ENCODE results near the gene RBBP5.

RBBP5 gene

DNA sequence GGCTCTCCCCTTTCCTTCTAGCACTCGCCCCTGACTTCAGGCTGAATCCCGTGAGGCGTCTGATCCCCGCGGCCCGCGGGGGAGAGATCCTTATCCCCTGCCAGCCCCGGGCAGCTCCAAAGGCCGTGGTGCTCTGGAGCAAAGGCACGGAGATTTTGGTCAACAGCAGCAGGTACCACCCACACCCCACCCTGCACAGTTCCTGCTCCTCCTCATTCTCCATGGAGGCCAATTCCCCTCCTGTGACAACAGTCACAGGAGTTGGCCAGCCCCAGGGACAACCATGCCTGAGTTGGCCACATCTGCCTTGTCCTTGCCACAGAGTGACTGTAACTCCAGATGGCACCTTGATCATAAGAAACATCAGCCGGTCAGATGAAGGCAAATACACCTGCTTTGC, 57.5 kb downstream of the RBBP5 start:
- H3K9me3 ChIP-seq (ENCODE audit: control insufficient read depth, low read depth, low read length): no peaks in the 10 kb centered on the region
- H3K36me3 ChIP-seq (ENCODE audit: control insufficient read depth, low read depth, low read length): no peaks in the 10 kb centered on the region
- H3K27ac ChIP-seq (ENCODE audit: low read length): no peak overlapping the region
- no peak overlapping the region for H3K4me3 ChIP-seq (ENCODE audit: low read length)
- no peaks in the 10 kb centered on the region for H3K27me3 ChIP-seq (ENCODE audit: control insufficient read depth, insufficient read depth, low read length)
- peaks cover 3% of the 10 kb centered on the region for H3K4me1 ChIP-seq (ENCODE audit: control insufficient read depth, low read depth, low read length)
- H3K9ac ChIP-seq (ENCODE audit: low read length): no peak overlapping the region

DNA sequence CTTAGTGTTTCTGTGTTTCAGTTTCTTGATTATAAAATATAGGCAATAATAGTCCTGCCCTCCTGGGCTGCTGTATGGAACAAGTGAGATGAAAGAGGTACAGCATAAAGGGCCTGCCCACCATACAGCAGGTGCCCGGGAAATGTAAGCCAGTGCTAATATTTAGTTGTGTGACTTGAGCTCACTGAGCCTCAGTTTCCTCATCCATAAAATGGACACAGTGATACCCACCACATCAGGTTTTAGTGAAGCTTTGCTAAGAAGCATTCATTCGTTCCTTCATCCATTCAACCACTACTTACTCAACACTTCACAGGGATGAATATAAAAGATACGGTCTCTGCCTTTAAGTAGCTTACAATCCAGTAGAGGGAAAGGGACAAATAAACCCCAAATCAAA, 58.9 kb downstream of the RBBP5 start:
- no peak overlapping the region for H3K27ac ChIP-seq (ENCODE audit: low read length)
- no peak overlapping the region for H3K4me3 ChIP-seq (ENCODE audit: low read length)
- H3K27me3 ChIP-seq (ENCODE audit: control insufficient read depth, insufficient read depth, low read length): no peaks in the 10 kb centered on the region
- H3K4me1 ChIP-seq (ENCODE audit: control insufficient read depth, low read depth, low read length): peaks cover 3% of the 10 kb centered on the region
- H3K9me3 ChIP-seq (ENCODE audit: control insufficient read depth, low read depth, low read length): no peaks in the 10 kb centered on the region
- no peak overlapping the region for H3K9ac ChIP-seq (ENCODE audit: low read length)
- no peaks in the 10 kb centered on the region for H3K36me3 ChIP-seq (ENCODE audit: control insufficient read depth, low read depth, low read length)

DNA sequence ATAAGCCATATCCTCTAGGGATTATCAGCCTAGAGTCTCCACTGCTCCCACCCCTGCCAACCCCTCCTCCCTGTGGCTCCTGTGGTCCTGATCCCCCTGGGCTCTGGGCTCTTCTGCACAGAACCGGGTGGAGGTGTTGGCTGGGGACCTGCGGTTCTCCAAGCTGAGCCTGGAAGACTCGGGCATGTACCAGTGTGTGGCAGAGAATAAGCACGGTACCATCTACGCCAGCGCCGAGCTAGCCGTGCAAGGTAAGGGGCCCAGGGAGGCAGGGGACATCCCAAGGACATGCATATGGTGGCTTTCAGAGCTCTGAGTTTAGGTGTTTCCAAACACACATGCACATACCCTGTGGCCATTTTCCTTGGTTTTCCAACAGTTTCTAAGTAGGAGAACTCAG, 59.5 kb downstream of the RBBP5 start:
- Histone ChIP-seq H3K4me1 (ENCODE audit: control insufficient read depth, low read depth, low read length) (peaks cover 3% of the 10 kb centered on the region), H3K9me3 (ENCODE audit: control insufficient read depth, low read depth, low read length) (no peaks in the 10 kb centered on the region), H3K27me3 (ENCODE audit: control insufficient read depth, insufficient read depth, low read length) (no peaks in the 10 kb centered on the region), H3K9ac (ENCODE audit: low read length) (no peak overlapping the region), H3K36me3 (ENCODE audit: control insufficient read depth, low read depth, low read length) (no peaks in the 10 kb centered on the region), H3K27ac (ENCODE audit: low read length) (no peak overlapping the region), H3K4me3 (ENCODE audit: low read length) (no peak overlapping the region)

DNA sequence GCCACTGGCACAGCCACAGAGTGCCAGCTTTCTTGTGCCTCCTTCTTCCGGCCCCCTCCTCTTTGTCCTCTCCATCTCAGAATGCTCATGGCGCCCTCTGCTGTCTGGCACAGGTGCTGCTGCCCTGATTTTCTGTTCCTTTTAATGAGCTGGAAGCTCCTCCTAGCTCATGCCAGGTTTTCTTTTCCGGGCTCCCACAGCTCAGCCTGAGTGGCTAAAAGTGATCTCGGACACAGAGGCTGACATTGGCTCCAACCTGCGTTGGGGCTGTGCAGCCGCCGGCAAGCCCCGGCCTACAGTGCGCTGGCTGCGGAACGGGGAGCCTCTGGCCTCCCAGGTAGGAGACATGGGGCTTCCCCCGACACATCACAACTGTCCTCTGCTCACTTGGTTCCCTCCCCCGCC, 60.1 kb downstream of the RBBP5 start:
- H3K4me1 ChIP-seq (ENCODE audit: control insufficient read depth, low read depth, low read length): peaks cover 3% of the 10 kb centered on the region
- H3K9ac ChIP-seq (ENCODE audit: low read length): no peak overlapping the region
- no peak overlapping the region for H3K4me3 ChIP-seq (ENCODE audit: low read length)
- H3K36me3 ChIP-seq (ENCODE audit: control insufficient read depth, low read depth, low read length): no peaks in the 10 kb centered on the region
- H3K9me3 ChIP-seq (ENCODE audit: control insufficient read depth, low read depth, low read length): no peaks in the 10 kb centered on the region
- H3K27ac ChIP-seq (ENCODE audit: low read length): no peak overlapping the region
- no peaks in the 10 kb centered on the region for H3K27me3 ChIP-seq (ENCODE audit: control insufficient read depth, insufficient read depth, low read length)

DNA sequence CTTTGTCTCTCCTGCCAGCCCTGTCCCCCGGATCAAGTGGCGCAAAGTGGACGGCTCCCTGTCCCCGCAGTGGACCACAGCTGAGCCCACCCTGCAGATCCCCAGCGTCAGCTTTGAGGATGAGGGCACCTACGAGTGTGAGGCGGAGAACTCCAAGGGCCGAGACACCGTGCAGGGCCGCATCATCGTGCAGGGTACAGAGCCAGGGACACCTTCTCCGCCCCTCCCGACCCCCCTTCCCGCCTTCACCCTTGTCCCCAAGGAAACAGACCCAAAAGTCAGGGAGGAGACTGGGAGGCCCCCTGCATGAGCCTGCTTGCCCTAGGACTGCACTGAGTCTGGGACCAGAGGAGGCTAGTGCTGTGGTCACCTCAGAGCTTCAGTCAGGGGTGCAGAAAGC, 60.6 kb downstream of the RBBP5 start:
- Histone ChIP-seq H3K9ac (ENCODE audit: low read length) (no peak overlapping the region), H3K4me3 (ENCODE audit: low read length) (no peak overlapping the region), H3K9me3 (ENCODE audit: control insufficient read depth, low read depth, low read length) (no peaks in the 10 kb centered on the region), H3K27ac (ENCODE audit: low read length) (no peak overlapping the region), H3K36me3 (ENCODE audit: control insufficient read depth, low read depth, low read length) (no peaks in the 10 kb centered on the region), H3K27me3 (ENCODE audit: control insufficient read depth, insufficient read depth, low read length) (no peaks in the 10 kb centered on the region), H3K4me1 (ENCODE audit: control insufficient read depth, low read depth, low read length) (peaks cover 3% of the 10 kb centered on the region)

DNA sequence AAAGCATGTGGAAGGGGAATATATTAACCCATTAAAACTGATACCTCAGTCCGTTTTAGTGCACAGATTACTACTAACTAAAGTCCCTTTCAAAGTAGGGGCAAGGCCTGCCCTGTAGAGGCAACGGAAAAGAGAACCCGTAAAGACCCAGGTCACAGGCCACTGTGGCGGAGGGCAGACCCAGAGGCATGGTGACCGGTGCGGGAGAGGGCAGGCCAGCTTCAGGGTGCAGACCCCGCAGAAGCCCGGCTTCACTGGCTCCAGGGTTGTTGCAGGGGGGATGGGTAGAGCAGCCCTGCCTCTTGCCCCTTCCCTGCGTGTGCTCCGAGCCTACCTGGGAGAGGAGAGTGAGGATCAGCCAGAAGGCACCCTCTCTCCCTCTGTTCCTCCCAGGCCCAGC, 61.0 kb downstream of the RBBP5 start:
- Histone ChIP-seq H3K27me3 (ENCODE audit: control insufficient read depth, insufficient read depth, low read length) (no peaks in the 10 kb centered on the region), H3K9me3 (ENCODE audit: control insufficient read depth, low read depth, low read length) (no peaks in the 10 kb centered on the region), H3K4me3 (ENCODE audit: low read length) (no peak overlapping the region), H3K36me3 (ENCODE audit: control insufficient read depth, low read depth, low read length) (no peaks in the 10 kb centered on the region), H3K4me1 (ENCODE audit: control insufficient read depth, low read depth, low read length) (peaks cover 3% of the 10 kb centered on the region), H3K9ac (ENCODE audit: low read length) (no peak overlapping the region), H3K27ac (ENCODE audit: low read length) (no peak overlapping the region)

DNA sequence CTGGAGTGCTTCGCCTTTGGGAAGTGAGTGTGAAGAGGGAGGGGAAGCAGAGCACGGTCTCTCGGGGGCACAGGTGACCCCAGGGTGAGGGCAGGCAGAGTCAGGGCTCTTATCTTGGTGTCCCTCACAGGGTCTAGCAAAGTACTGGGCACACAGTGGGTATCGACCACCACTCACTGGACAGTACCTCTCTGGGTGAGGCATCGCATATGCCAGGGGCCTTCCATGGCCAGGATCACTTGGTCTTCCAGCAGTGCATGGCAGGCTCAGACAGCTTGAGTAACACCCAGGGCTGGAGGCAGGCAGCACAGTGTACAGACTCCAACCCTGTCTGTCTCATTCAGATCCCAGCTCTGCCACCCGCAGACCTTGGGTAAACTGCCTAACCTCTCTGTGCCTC, 62.1 kb downstream of the RBBP5 start:
- Histone ChIP-seq H3K9ac (ENCODE audit: low read length) (no peak overlapping the region), H3K27me3 (ENCODE audit: control insufficient read depth, insufficient read depth, low read length) (no peaks in the 10 kb centered on the region), H3K36me3 (ENCODE audit: control insufficient read depth, low read depth, low read length) (no peaks in the 10 kb centered on the region), H3K4me1 (ENCODE audit: control insufficient read depth, low read depth, low read length) (peaks cover 3% of the 10 kb centered on the region), H3K9me3 (ENCODE audit: control insufficient read depth, low read depth, low read length) (no peaks in the 10 kb centered on the region), H3K27ac (ENCODE audit: low read length) (no peak overlapping the region), H3K4me3 (ENCODE audit: low read length) (no peak overlapping the region)

DNA sequence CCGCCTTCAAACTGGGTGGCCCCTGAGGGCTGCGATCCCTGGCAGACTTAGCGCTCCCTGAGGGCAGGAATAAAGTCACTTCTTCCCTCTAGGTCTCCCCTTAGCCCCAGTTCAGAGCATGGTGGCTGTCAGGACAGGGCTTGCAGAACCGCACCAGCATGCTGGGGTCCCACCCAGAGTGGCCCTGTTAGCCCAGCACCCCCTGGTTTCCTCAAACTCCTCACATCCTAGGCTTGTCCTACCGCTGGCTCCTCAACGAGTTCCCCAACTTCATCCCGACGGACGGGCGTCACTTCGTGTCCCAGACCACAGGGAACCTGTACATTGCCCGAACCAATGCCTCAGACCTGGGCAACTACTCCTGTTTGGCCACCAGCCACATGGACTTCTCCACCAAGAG, 62.9 kb downstream of the RBBP5 start:
- peaks cover 3% of the 10 kb centered on the region for H3K4me1 ChIP-seq (ENCODE audit: control insufficient read depth, low read depth, low read length)
- H3K9me3 ChIP-seq (ENCODE audit: control insufficient read depth, low read depth, low read length): no peaks in the 10 kb centered on the region
- no peak overlapping the region for H3K9ac ChIP-seq (ENCODE audit: low read length)
- H3K27me3 ChIP-seq (ENCODE audit: control insufficient read depth, insufficient read depth, low read length): no peaks in the 10 kb centered on the region
- no peak overlapping the region for H3K4me3 ChIP-seq (ENCODE audit: low read length)
- no peaks in the 10 kb centered on the region for H3K36me3 ChIP-seq (ENCODE audit: control insufficient read depth, low read depth, low read length)
- H3K27ac ChIP-seq (ENCODE audit: low read length): no peak overlapping the region

DNA sequence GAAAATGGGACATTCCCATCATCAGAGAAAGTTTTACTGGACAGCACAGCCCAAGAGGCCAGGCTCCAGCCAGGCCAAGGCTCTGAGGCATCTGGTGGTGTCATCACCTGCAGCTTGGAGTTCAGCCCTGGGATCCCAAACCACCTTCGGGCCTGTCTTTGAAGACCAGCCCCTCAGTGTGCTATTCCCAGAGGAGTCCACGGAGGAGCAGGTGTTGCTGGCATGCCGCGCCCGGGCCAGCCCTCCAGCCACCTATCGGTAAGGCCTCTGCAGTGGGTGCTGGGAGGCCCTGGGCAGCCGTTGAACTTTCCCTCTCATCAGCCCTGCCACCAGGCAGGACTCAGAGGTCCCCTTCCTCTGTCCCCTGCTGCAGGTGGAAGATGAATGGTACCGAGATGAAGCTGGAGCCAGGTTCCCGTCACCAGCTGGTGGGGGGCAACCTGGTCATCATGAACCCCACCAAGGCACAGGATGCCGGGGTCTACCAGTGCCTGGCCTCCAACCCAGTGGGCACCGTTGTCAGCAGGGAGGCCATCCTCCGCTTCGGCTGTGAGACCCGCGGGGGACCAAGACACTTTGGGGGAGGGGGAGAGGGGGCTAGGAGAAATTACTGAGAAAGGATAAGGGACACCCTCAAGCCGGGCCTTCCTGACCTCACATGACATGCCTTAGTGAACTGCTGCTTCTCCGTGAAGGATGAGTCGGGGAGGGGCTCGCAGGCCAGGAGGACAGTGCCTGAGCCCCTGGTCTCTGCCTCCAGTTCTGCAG, 63.8 kb downstream of the RBBP5 start:
- Histone ChIP-seq H3K4me1 (ENCODE audit: control insufficient read depth, low read depth, low read length) (peaks cover 3% of the 10 kb centered on the region), H3K36me3 (ENCODE audit: control insufficient read depth, low read depth, low read length) (no peaks in the 10 kb centered on the region), H3K4me3 (ENCODE audit: low read length) (no peak overlapping the region), H3K27ac (ENCODE audit: low read length) (no peak overlapping the region), H3K27me3 (ENCODE audit: control insufficient read depth, insufficient read depth, low read length) (no peaks in the 10 kb centered on the region), H3K9me3 (ENCODE audit: control insufficient read depth, low read depth, low read length) (no peaks in the 10 kb centered on the region), H3K9ac (ENCODE audit: low read length) (no peak overlapping the region)

DNA sequence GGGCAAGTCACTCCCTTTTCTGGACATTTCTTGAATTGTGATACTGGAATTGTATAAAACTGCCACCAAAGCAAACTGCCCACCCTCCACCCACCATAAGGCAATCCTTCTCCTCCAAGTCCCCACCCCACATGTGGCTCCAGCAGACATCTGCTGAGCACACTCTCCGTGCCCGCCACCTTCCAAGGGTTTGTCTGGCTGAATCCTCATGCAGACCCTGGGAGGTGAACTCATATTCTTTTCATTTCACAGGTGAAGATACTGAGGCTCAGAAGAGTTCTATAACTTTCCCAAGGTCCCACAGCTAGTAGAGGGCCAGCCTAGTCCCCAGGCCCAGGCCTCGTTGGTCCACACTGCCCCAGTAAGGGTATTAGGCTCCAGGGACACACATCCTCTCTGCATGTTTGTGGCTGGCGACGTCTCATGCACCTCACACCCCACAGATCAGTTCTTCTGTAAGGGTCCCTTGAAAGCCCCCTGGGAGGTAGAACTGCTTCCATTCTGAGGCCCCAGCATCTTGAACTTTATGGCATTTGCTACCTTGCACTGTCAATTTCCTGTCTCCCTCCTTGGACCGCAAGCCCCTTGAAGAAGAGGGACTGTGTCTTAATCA, 64.7 kb downstream of the RBBP5 start:
- H3K4me1 ChIP-seq (ENCODE audit: control insufficient read depth, low read depth, low read length): peaks cover 3% of the 10 kb centered on the region
- H3K27me3 ChIP-seq (ENCODE audit: control insufficient read depth, insufficient read depth, low read length): no peaks in the 10 kb centered on the region
- no peak overlapping the region for H3K27ac ChIP-seq (ENCODE audit: low read length)
- H3K4me3 ChIP-seq (ENCODE audit: low read length): no peak overlapping the region
- no peaks in the 10 kb centered on the region for H3K9me3 ChIP-seq (ENCODE audit: control insufficient read depth, low read depth, low read length)
- H3K36me3 ChIP-seq (ENCODE audit: control insufficient read depth, low read depth, low read length): no peaks in the 10 kb centered on the region
- no peak overlapping the region for H3K9ac ChIP-seq (ENCODE audit: low read length)

DNA sequence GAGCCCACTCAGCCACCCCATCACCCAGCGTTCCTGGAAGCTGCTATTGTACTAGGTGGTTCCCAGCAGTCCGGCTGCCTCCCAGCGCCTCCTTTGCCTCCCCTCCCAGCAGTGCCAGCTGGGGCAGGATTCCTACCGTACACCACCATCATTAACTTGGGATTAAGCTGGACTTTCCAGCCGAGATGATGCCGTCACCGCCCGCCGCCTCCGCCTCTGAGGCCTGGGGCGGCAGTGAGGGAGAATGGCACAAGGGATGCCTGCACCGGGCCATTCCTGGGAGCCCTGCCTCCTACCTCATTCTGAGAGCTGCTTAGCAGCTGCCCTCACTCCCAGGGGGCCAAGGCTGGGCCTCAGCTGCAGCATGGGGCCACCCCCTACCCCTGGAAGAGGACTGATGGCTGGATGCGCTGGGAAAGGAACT, 65.6 kb downstream of the RBBP5 start:
- Histone ChIP-seq H3K9me3 (ENCODE audit: control insufficient read depth, low read depth, low read length) (no peaks in the 10 kb centered on the region), H3K4me3 (ENCODE audit: low read length) (no peak overlapping the region), H3K36me3 (ENCODE audit: control insufficient read depth, low read depth, low read length) (no peaks in the 10 kb centered on the region), H3K9ac (ENCODE audit: low read length) (no peak overlapping the region), H3K27ac (ENCODE audit: low read length) (no peak overlapping the region), H3K4me1 (ENCODE audit: control insufficient read depth, low read depth, low read length) (no peaks in the 10 kb centered on the region), H3K27me3 (ENCODE audit: control insufficient read depth, insufficient read depth, low read length) (no peaks in the 10 kb centered on the region)

DNA sequence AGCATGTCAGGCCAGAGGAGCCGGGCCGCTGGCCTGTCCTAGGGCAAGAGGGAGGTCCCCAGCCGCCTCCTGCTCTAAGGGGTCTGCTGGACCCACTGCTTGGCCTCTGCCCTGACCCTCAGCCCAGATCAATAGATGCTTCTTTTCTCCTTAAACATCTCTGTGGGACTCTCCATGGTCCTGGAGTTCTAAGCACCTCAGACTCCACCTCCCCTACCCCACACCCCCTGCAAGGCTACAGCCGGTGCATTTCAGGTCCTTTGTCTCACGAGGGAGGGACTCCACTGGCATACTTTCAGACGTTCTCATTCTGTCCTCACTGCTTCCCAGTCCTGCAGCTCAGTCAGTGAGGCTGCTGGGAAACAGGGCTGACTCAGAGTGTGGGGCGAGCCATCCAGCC, 67.8 kb downstream of the RBBP5 start:
- no peak overlapping the region for H3K4me3 ChIP-seq (ENCODE audit: low read length)
- no peaks in the 10 kb centered on the region for H3K27me3 ChIP-seq (ENCODE audit: control insufficient read depth, insufficient read depth, low read length)
- no peaks in the 10 kb centered on the region for H3K36me3 ChIP-seq (ENCODE audit: control insufficient read depth, low read depth, low read length)

More for the DNA sequence above, 67.8 kb downstream of the RBBP5 start:
- Histone ChIP-seq H3K9me3 (ENCODE audit: control insufficient read depth, low read depth, low read length) (no peaks in the 10 kb centered on the region), H3K4me1 (ENCODE audit: control insufficient read depth, low read depth, low read length) (no peaks in the 10 kb centered on the region), H3K9ac (ENCODE audit: low read length) (no peak overlapping the region), H3K27ac (ENCODE audit: low read length) (no peak overlapping the region)
